ENCODE data around the gene HBS1L. TPM values are rescaled to one million over a fixed set of nuclear protein-coding genes. Genes with fewer than 3 reads are reported as not detected.

Gene HBS1L
- total RNA-seq, 3 donors from 2014 or later (not counting 1 experiment from before 2014, with no cell fraction given) = 75.3 to 82.2 (median 80.1) TPM

DNA sequence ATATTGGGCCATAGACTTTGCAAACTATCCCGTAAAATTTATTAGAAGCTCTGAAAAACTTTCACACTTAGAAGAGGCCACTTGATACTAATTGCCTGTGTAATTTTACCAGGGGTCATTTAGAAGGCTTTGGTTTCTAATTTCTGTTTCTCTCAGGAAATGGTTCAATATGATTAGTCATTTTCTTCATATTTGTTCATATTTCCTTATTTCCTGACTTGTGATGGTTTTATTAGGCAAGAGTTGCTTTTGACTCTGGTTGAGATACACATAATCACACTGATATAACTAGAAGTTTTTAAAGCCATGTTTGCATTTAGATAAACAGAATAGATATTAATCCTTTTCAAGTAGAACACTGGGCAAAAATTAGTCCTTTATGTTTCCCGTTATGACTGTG is 11.8 kb upstream of the HBS1L start:
- H3K27me3 Mint-ChIP-seq (ENCODE audit: low read depth in 2 of 2) = no peaks in the 10 kb centered on the region
- intact Hi-C loops (cut with micrococcal nuclease) = no loop called here
- H3K9me3 Mint-ChIP-seq = no peaks in the 10 kb centered on the region
- H3K4me3 ChIP-seq (ENCODE audit: low read length) = no peak overlapping the region
- TF ChIP-seq, protein P1, sequence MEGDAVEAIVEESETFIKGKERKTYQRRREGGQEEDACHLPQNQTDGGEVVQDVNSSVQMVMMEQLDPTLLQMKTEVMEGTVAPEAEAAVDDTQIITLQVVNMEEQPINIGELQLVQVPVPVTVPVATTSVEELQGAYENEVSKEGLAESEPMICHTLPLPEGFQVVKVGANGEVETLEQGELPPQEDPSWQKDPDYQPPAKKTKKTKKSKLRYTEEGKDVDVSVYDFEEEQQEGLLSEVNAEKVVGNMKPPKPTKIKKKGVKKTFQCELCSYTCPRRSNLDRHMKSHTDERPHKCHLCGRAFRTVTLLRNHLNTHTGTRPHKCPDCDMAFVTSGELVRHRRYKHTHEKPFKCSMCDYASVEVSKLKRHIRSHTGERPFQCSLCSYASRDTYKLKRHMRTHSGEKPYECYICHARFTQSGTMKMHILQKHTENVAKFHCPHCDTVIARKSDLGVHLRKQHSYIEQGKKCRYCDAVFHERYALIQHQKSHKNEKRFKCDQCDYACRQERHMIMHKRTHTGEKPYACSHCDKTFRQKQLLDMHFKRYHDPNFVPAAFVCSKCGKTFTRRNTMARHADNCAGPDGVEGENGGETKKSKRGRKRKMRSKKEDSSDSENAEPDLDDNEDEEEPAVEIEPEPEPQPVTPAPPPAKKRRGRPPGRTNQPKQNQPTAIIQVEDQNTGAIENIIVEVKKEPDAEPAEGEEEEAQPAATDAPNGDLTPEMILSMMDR (IDR thresholded peaks at IDR 0.05) = no peak
- H3K4me3 Mint-ChIP-seq = no peak overlapping the region
- no peak overlapping the region for H3K27ac ChIP-seq (ENCODE audit: low read length)
- no peaks in the 10 kb centered on the region for H3K36me3 Mint-ChIP-seq
- ATAC-seq (no peak), DNase-seq (no peak)
- no peak overlapping the region for H3K27ac Mint-ChIP-seq
- no peaks in the 10 kb centered on the region for H3K27me3 ChIP-seq (ENCODE audit: control insufficient read depth, insufficient read depth, low read length)
- H3K4me1 ChIP-seq (ENCODE audit: control insufficient read depth, insufficient read depth, low read length) = no peaks in the 10 kb centered on the region
- no peaks in the 10 kb centered on the region for H3K9me3 ChIP-seq (ENCODE audit: control insufficient read depth, insufficient read depth, low read length)
- no peaks in the 10 kb centered on the region for H3K4me1 Mint-ChIP-seq
- no peaks in the 10 kb centered on the region for H3K36me3 ChIP-seq (ENCODE audit: control insufficient read depth, insufficient read depth, low read length)
- WGBS (ENCODE audit: insufficient coverage) = 78% methylated on average over 1 of the region's 2 CpGs

DNA sequence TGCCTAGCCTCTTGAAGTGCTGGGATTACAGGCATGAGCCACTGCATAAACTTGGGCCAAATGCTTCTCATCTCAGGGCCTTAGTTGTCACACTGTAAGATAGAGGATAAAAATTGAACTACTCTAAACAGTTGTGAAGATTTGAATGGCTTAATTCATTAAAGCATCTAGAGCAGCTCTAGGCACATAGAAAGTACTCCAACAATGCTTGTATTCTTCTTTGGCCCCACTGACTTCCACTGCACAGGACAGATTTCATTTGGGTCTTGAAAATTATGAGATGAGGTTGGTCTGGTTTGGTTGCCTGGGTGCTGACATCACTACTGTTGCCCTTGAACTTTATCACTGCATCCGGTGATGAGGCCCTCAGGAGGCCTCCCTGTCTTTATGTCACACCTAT is 10.0 kb upstream of the HBS1L start:
- Mint-ChIP-seq H3K27ac (no peak overlapping the region), H3K9me3 (no peaks in the 10 kb centered on the region), H3K4me3 (no peak overlapping the region), H3K36me3 (no peaks in the 10 kb centered on the region), H3K4me1 (no peaks in the 10 kb centered on the region), H3K27me3 (ENCODE audit: low read depth in 2 of 2) (peaks cover 10 to 15% of the 10 kb centered on the region in 2 donors)
- WGBS (ENCODE audit: insufficient coverage) = 97% methylated on average over 1 of the region's 1 CpG
- DNase-seq (no peak), ATAC-seq (no peak)
- H3K27ac ChIP-seq (ENCODE audit: low read length) = no peak overlapping the region
- H3K36me3 ChIP-seq (ENCODE audit: control insufficient read depth, insufficient read depth, low read length) = no peaks in the 10 kb centered on the region
- H3K27me3 ChIP-seq (ENCODE audit: control insufficient read depth, insufficient read depth, low read length) = no peaks in the 10 kb centered on the region
- TF ChIP-seq, protein P1 (IDR thresholded peaks at IDR 0.05) = no peak
- intact Hi-C loops (cut with micrococcal nuclease) = no loop called here
- H3K9me3 ChIP-seq (ENCODE audit: control insufficient read depth, insufficient read depth, low read length) = no peaks in the 10 kb centered on the region
- H3K4me3 ChIP-seq (ENCODE audit: low read length) = no peak overlapping the region
- H3K4me1 ChIP-seq (ENCODE audit: control insufficient read depth, insufficient read depth, low read length) = no peaks in the 10 kb centered on the region

GRCh38 chr6:135063926-135064325 is 9.3 kb upstream of the HBS1L start:
- Mint-ChIP-seq H3K4me1 (no peaks in the 10 kb centered on the region), H3K27me3 (ENCODE audit: low read depth in 2 of 2) (peaks cover 10 to 20% of the 10 kb centered on the region in 2 donors), H3K9me3 (no peaks in the 10 kb centered on the region), H3K4me3 (no peak overlapping the region), H3K27ac (no peak overlapping the region), H3K36me3 (no peaks in the 10 kb centered on the region)
- TF ChIP-seq, protein P1 (IDR thresholded peaks at IDR 0.05) = no peak
- intact Hi-C loops (cut with micrococcal nuclease) = no loop called here
- WGBS (ENCODE audit: insufficient coverage) = 100% methylated on average over 2 of the region's 3 CpGs
- ATAC-seq (no peak), DNase-seq (no peak)
- no peaks in the 10 kb centered on the region for H3K36me3 ChIP-seq (ENCODE audit: control insufficient read depth, insufficient read depth, low read length)
- H3K27ac ChIP-seq (ENCODE audit: low read length) = no peak overlapping the region
- H3K27me3 ChIP-seq (ENCODE audit: control insufficient read depth, insufficient read depth, low read length) = no peaks in the 10 kb centered on the region
- H3K4me1 ChIP-seq (ENCODE audit: control insufficient read depth, insufficient read depth, low read length) = no peaks in the 10 kb centered on the region
- no peaks in the 10 kb centered on the region for H3K9me3 ChIP-seq (ENCODE audit: control insufficient read depth, insufficient read depth, low read length)
- H3K4me3 ChIP-seq (ENCODE audit: low read length) = no peak overlapping the region

DNA sequence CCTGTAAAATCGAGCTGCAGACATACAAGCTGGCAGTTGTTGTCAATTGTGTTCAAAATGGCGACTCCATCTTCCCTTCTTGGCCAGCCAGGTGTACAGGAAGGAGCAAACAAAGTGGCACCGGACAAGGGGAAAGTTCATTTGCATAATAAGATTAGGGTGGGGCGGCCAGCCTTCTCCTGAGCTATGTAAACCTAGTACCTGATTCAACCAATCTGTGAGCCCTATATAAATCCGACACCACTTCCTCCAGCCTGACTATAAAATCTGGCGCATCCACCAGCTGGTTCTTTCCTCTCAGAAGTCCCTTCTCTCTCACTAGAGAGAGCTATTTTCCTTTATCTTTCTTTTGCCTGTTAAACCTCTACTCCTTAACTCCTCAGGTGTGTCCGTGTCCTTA is 8.1 kb upstream of the HBS1L start:
- TF ChIP-seq, protein P1 (IDR thresholded peaks at IDR 0.05) = no peak
- H3K4me1 Mint-ChIP-seq = no peaks in the 10 kb centered on the region
- peaks cover 10 to 25% of the 10 kb centered on the region in 2 donors for H3K27me3 Mint-ChIP-seq (ENCODE audit: low read depth in 2 of 2)
- Histone ChIP-seq H3K36me3 (ENCODE audit: control insufficient read depth, insufficient read depth, low read length) (no peaks in the 10 kb centered on the region), H3K4me3 (ENCODE audit: low read length) (no peak overlapping the region), H3K4me1 (ENCODE audit: control insufficient read depth, insufficient read depth, low read length) (no peaks in the 10 kb centered on the region), H3K9me3 (ENCODE audit: control insufficient read depth, insufficient read depth, low read length) (no peaks in the 10 kb centered on the region), H3K27ac (ENCODE audit: low read length) (no peak overlapping the region), H3K27me3 (ENCODE audit: control insufficient read depth, insufficient read depth, low read length) (no peaks in the 10 kb centered on the region)
- ATAC-seq (no peak), DNase-seq (no peak)
- intact Hi-C loops (cut with micrococcal nuclease) = no loop called here
- no peaks in the 10 kb centered on the region for H3K36me3 Mint-ChIP-seq
- no peaks in the 10 kb centered on the region for H3K9me3 Mint-ChIP-seq
- H3K4me3 Mint-ChIP-seq = no peak overlapping the region
- 80% methylated on average over 7 of the region's 7 CpGs for WGBS (ENCODE audit: insufficient coverage)
- no peak overlapping the region for H3K27ac Mint-ChIP-seq
